ENCODE data around the gene PYGM.

- TF ChIP-seq CTCF (IDR thresholded peaks at IDR 0.05; ENCODE audit: extremely low read depth in 1 of 2, insufficient read depth in 1 of 2, low read depth in 1 of 2, low read length in 2 of 2) (no peak), EZH2 (IDR thresholded peaks at IDR 0.05; ENCODE audit: borderline replicate concordance, low read depth, low read length, severe bottlenecking) (no peak), POLR2A (IDR thresholded peaks at IDR 0.05; ENCODE audit: low read depth, low read length) (no peak), POLR2AphosphoS5 (IDR thresholded peaks at IDR 0.05; ENCODE audit: insufficient read depth, low read depth, low read length) (no peak), JUN (IDR thresholded peaks at IDR 0.05; ENCODE audit: borderline replicate concordance, insufficient read depth, insufficient read length, low read depth) (no peak), MYC (IDR thresholded peaks at IDR 0.05; ENCODE audit: low read depth, low read length) (no peak)
These were observed 15.1 kb downstream of the PYGM start for GRCh38 chr11:64744544-64745188.

Data from endothelial cell of umbilical vein (primary cell).